DOHH2 (cell line): ENCODE measurements around the gene SGPL1.

ENCODE experiments used
- H3F3A ChIP-seq: fragments of 200-600 bp; sonication (generic), shearing (Covaris generic); 2 replicates; pipeline ENCODE4 v1.6.0; 2016; ENCODE audit warnings: antibody characterized with exemption, mild to moderate bottlenecking; ENCODE audit not compliant: control insufficient read depth, insufficient read depth
- H3K27ac ChIP-seq: fragments of 200-600 bp; sonication (generic); 2 replicates; pipeline ENCODE4 v1.5.1; 2014; ENCODE audit warnings: low read depth, mild to moderate bottlenecking, low read length, moderate library complexity
- H3K27me3 ChIP-seq: fragments of 200-600 bp; sonication (generic); 2 replicates; pipeline ENCODE4 v1.6.1; 2014; ENCODE audit warnings: mild to moderate bottlenecking, low read length, mixed read lengths; ENCODE audit not compliant: control insufficient read depth
- H3K36me3 ChIP-seq: fragments of 200-600 bp; sonication (generic); 2 replicates; pipeline ENCODE4 v1.6.1; 2014; ENCODE audit warnings: mild to moderate bottlenecking, low read length, moderate library complexity, mixed read lengths; ENCODE audit not compliant: control insufficient read depth
- H3K4me1 ChIP-seq: fragments of 200-600 bp; sonication (generic); 2 replicates; pipeline ENCODE4 v1.6.1; 2014; ENCODE audit warnings: mild to moderate bottlenecking, low read length, mixed read lengths; ENCODE audit not compliant: control insufficient read depth
- H3K4me2 ChIP-seq: fragments of 200-600 bp; sonication (generic); 2 replicates; pipeline ENCODE4 v1.6.0; 2014; ENCODE audit warnings: mild to moderate bottlenecking, low read length, moderate library complexity
- H3K4me3 ChIP-seq: fragments of 200-600 bp; sonication (generic); 2 replicates; pipeline ENCODE4 v1.5.1; 2014; ENCODE audit warnings: mild to moderate bottlenecking, low read length, mixed read lengths
- H3K79me2 ChIP-seq: fragments of 200-600 bp; sonication (generic); 2 replicates; pipeline ENCODE4 v1.6.1; 2014; ENCODE audit warnings: mild to moderate bottlenecking, low read length, mixed read lengths; ENCODE audit not compliant: control insufficient read depth
- H3K9me2 ChIP-seq: fragments of 200-600 bp; sonication (generic); replicated peaks from 2 replicates; pipeline ENCODE4 v1.6.1; 2014; ENCODE audit warnings: mild to moderate bottlenecking, low read length, mixed read lengths; ENCODE audit not compliant: control insufficient read depth
- H3K9me3 ChIP-seq: fragments of 200-600 bp; sonication (generic); 2 replicates; pipeline ENCODE4 v1.6.1; 2014; ENCODE audit warnings: antibody characterized with exemption, low read length, mixed read lengths; ENCODE audit not compliant: control insufficient read depth, insufficient read depth
- H4K20me1 ChIP-seq: fragments of 200-600 bp; sonication (generic); 2 replicates; pipeline ENCODE4 v1.6.0; 2014; ENCODE audit warnings: low read depth, mild to moderate bottlenecking, antibody characterized with exemption, low read length, moderate library complexity; ENCODE audit not compliant: control insufficient read depth, insufficient read depth
- CTCF ChIP-seq: fragments of 200-600 bp; sonication (generic); IDR thresholded peaks from one replicate; pipeline ENCODE4 v1.5.1; 2014; ENCODE audit warnings: antibody characterized with exemption, mild to moderate bottlenecking, low read depth, low read length; ENCODE audit not compliant: poor library complexity, severe bottlenecking
- EZH2phosphoT487 ChIP-seq: fragments of 200-600 bp; sonication (generic); IDR thresholded peaks from 2 replicates; pipeline ENCODE4 v1.6.1; 2017; ENCODE audit warnings: borderline replicate concordance, mild to moderate bottlenecking, antibody characterized with exemption, low read length, moderate library complexity, mixed read lengths

SGPL1 gene

DNA sequence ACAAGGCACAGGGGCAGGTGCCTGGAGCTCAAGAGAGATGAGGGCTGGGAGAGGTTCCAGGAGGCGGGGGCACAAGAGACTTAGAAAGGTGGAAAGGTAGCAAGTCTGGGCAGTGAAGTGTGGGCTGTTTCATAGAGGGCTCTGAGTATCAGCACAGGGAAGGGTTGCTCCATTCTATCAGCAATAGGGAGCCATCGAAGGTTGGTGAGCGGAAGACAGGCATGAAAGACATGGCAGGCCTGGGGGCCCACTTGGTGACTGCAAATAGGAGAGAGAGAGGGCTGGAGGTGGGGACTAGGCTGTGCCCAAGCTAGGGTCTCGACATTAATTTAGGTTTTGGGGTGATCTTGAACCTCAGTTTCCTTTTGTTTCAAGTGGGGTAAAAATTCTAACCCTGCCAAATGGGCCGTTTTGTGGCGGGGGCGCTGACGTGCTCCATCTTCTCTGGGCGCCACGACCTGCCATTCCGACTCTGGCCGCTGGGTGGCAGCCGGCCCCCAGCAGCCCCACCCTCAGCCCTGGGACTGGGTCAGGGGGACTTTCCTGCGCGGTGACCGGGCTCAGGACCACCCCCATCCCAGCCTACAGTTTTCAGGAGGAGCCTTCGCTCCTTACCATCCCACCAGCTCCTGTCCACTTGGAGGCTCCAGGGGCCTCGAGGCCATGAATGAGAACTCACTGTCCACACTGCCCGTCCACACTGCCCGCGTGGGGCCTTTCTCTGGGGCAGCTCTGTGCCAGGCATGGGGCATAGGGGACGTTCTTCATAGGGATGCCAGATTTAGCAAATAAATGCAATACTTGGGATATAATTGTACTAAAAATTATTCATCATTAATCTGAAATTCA, 109.9 kb downstream of the SGPL1 start:
- Histone ChIP-seq H3K79me2 (no peaks in the 10 kb centered on the region), H3K9me2 (no peaks in the 10 kb centered on the region), H3F3A (no peaks in the 10 kb centered on the region), H3K36me3 (no peaks in the 10 kb centered on the region), H3K27me3 (no peaks in the 10 kb centered on the region), H3K27ac (no peak overlapping the region), H3K9me3 (no peaks in the 10 kb centered on the region), H3K4me3 (no peak overlapping the region), H3K4me2 (no peak overlapping the region), H4K20me1 (no peaks in the 10 kb centered on the region), H3K4me1 (no peaks in the 10 kb centered on the region)
- TF ChIP-seq EZH2phosphoT487 (no peak), CTCF (peak; percentile 92)

DNA sequence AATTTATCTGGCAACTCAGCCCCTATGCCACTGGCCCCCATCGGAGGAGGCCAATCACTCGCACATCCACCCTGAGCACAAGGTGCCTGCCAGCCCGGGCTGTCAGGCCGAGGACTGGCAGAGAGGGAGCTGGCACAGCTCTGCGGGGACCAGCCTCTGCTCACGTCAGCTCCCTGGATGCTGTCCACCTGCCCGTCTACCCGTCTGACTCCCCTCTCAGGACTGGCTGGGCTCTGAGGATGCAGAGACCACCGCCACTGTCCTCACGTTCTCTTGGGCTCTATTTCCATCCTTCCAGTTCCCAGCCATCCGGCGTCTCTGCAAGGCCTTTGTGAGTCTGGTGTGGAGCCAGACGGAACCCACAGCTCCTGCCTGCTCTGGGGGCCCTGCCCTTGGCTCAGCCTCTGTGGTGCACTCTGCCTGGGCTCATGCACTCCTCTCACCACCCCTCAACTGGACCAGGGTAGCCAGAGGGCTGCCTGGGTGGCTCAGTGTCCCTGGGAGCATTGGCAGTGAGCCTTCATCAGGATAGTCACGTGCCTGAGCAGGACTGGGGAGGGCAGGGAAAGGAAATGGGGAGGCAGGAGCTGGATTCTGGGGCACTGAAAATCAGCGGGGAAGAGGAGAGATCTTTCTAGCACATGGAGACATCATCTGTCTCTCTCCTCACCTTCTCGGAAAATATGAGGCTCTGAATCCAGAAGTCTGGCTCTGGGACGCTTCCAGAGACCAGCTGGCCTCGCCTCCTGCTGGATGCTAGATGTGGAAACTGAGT, 110.7 kb downstream of the SGPL1 start:
- no peak overlapping the region for H3K4me2 ChIP-seq
- H3F3A ChIP-seq = no peaks in the 10 kb centered on the region
- no peaks in the 10 kb centered on the region for H3K9me3 ChIP-seq
- H3K36me3 ChIP-seq = no peaks in the 10 kb centered on the region
- no peak overlapping the region for H3K4me3 ChIP-seq
- no peaks in the 10 kb centered on the region for H3K4me1 ChIP-seq
- H4K20me1 ChIP-seq = no peaks in the 10 kb centered on the region
- H3K79me2 ChIP-seq = no peaks in the 10 kb centered on the region
- no peaks in the 10 kb centered on the region for H3K27me3 ChIP-seq
- no peak overlapping the region for H3K27ac ChIP-seq
- TF ChIP-seq CTCF = no peak
- no peak for TF ChIP-seq EZH2phosphoT487
- H3K9me2 ChIP-seq = no peaks in the 10 kb centered on the region

DNA sequence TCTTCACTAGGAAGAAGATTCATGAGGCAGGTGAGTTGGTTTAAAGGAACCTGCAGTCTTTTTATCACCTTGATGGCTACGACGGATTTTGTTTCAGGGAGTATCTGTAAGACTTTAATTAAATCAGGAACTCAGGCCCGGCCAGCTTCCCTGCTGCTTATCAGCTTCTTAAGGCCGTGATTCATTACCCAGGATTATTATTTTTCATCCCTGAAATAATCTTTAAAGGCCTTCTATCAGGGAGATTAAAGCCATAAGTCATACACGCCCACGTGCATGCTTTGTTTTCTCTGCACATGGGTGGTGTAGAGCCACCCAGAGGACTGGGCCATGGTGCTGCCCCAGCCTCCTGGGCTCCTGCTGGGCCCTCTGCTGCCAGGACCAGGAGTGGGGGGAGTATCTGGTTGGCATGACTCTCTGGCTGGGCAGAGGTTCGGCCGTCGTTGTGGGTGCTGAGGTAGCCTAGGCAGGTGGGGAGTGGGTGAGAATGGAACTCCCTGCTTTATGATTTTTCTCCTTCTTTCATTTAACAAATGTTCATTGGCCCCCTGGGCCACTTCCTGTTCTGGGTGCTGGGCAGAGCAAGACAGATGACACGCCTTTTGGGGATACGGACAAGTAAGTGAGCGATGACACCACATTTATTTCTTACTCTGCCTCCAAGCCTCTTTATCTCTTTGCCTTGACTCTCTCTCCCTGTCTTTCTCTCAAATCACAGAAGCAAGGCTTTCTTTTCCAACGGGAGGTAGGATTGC, 111.6 kb downstream of the SGPL1 start:
- H3K4me1 ChIP-seq = no peaks in the 10 kb centered on the region
- H3K9me3 ChIP-seq = no peaks in the 10 kb centered on the region
- H3K79me2 ChIP-seq = no peaks in the 10 kb centered on the region
- no peak overlapping the region for H3K4me2 ChIP-seq
- no peaks in the 10 kb centered on the region for H4K20me1 ChIP-seq
- no peaks in the 10 kb centered on the region for H3K27me3 ChIP-seq
- H3K36me3 ChIP-seq = no peaks in the 10 kb centered on the region
- no peak overlapping the region for H3K27ac ChIP-seq
- H3K4me3 ChIP-seq = no peak overlapping the region
- H3K9me2 ChIP-seq = no peaks in the 10 kb centered on the region
- TF ChIP-seq CTCF (no peak), EZH2phosphoT487 (no peak)
- no peaks in the 10 kb centered on the region for H3F3A ChIP-seq
